GM19099 (cell line): ENCODE measurements around the gene RAX2.

ENCODE experiments used
- POLR2A ChIP-seq: IDR thresholded peaks from 3 replicates; pipeline ENCODE4 v1.6.1; 2011; ENCODE audit warnings: low read depth; ENCODE audit not compliant: insufficient read length; ENCODE audit errors: extremely low read depth

The RAX2 gene

GRCh38 chr19:3771906-3772455, at the start of gene RAX2:
TSS of gene RAX2 (minus strand) at chr19:3772228. CDS start at chr19:3771742, 486 bp downstream.
- TF ChIP-seq POLR2A: no peak

GRCh38 chr19:3821156-3821555, 49.1 kb upstream of the RAX2 start:
- no peak for TF ChIP-seq POLR2A

- no peak for TF ChIP-seq POLR2A
Measured at GRCh38 chr19:3819989-3820388, 48.0 kb upstream of the RAX2 start.

GRCh38 chr19:3818918-3819317, 46.9 kb upstream of the RAX2 start:
- no peak for TF ChIP-seq POLR2A

GRCh38 chr19:3818466-3818865, 46.4 kb upstream of the RAX2 start:
- no peak for TF ChIP-seq POLR2A

- TF ChIP-seq POLR2A: no peak
Measured at GRCh38 chr19:3817761-3818160, 45.7 kb upstream of the RAX2 start.

GRCh38 chr19:3816566-3817218, 44.7 kb upstream of the RAX2 start:
- no peak for TF ChIP-seq POLR2A

GRCh38 chr19:3814648-3815047, 42.6 kb upstream of the RAX2 start:
- TF ChIP-seq POLR2A: no peak

- no peak for TF ChIP-seq POLR2A
Measured at GRCh38 chr19:3813473-3814392, 41.7 kb upstream of the RAX2 start.

- TF ChIP-seq POLR2A: no peak
Measured at GRCh38 chr19:3810708-3811355, 38.8 kb upstream of the RAX2 start.

GRCh38 chr19:3809881-3810707, 38.1 kb upstream of the RAX2 start:
- peak; percentile 30 for TF ChIP-seq POLR2A

GRCh38 chr19:3808420-3809143, 36.6 kb upstream of the RAX2 start:
- no peak for TF ChIP-seq POLR2A

- no peak for TF ChIP-seq POLR2A
Measured at GRCh38 chr19:3807574-3808354, 35.7 kb upstream of the RAX2 start.
